Activated CD8-positive, alpha-beta T cell treated with anti-CD3 and anti-CD28 coated beads, Interleukin-2, amount 10 ng/mL, durations not matched to agents 7 days and 5 days (primary cell): Measurements from ENCODE around the gene KCNQ1OT1. TPM values are rescaled to one million over a fixed set of nuclear protein-coding genes. Genes with fewer than 3 reads are reported as not detected.

Experiments used
- ATAC-seq: fragments of 150-1000 bp; cut with Tn5 transposase; one replicate; pipeline ENCODE4 v1.10.0; 2021; ENCODE audit warnings: moderate library complexity
- CTCF ChIA-PET: fragments of 350-600 bp; sonication (Branson Sonifier 250); formaldehyde crosslinking; loops from one replicate; lab custom pipeline; 2021; ENCODE audit warnings: antibody characterized with exemption; lab: Charles Lee
- POLR2A ChIA-PET: fragments of 350-600 bp; sonication (Branson Sonifier 250); formaldehyde crosslinking; loops from one replicate; lab custom pipeline; 2021; ENCODE audit warnings: antibody characterized with exemption; lab: Charles Lee
- DNase-seq: peaks from one replicate; pipeline ENCODE4 v3.0.0-alpha.2; 2020
- H3K27ac Mint-ChIP-seq: one replicate; pipeline ENCODE4 v1.8.0; 2021; ENCODE audit warnings: mild to moderate bottlenecking, mixed read lengths
- H3K27me3 Mint-ChIP-seq: one replicate; pipeline ENCODE4 v1.8.0; 2021; ENCODE audit warnings: low read depth, mixed read lengths
- H3K36me3 Mint-ChIP-seq: one replicate; pipeline ENCODE4 v1.8.0; 2021; ENCODE audit warnings: low read depth, mixed read lengths
- H3K4me1 Mint-ChIP-seq: one replicate; pipeline ENCODE4 v1.8.0; 2021; ENCODE audit warnings: low read depth, mixed read lengths
- H3K4me3 Mint-ChIP-seq: one replicate; pipeline ENCODE4 v1.8.0; 2021; ENCODE audit warnings: mild to moderate bottlenecking, mixed read lengths
- H3K9me3 Mint-ChIP-seq: one replicate; pipeline ENCODE4 v1.8.0; 2022; ENCODE audit warnings: mixed read lengths; ENCODE audit not compliant: insufficient read depth
- total RNA-seq, 2 experiments: library from RNA; stranded (reverse); gene quantifications; one replicate each; pipeline ENCODE4 v1.2.3, GENCODE V29; 2021

Gene KCNQ1OT1
- total RNA-seq, 2 experiments from 2014 or later: 0.24 to 0.26 TPM

DNA sequence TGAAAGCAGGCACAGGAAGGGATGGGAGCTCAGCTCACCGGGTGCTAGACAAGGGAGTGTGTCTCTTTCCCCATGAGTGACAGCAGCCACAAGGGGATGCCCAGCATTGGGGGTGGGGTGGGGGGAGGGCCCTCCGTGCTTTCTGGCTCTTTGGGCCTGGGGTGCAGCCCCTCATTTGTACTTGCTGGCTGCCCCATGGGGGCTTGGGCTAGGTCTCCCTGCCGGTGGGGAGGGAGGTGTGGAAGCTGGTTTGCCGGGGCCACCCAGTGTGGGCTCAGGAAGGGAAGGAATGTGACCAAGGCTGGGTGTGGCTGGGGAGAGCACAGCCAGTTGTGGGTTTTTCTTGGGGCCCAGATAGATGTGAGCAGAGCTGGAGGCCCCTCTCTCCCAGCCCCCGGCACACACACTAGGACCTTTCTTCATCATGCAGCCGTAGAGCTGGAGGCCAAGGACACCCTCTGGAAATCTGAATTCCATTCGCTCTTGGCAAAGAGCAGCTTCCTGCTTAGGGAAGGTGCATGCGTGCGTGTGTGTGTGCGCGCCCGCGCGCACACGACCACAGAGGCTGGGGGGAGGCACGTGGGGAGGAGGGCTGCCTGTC, 25.8 kb downstream of the KCNQ1OT1 start:
- H3K27ac Mint-ChIP-seq: no peak overlapping the region

DNA sequence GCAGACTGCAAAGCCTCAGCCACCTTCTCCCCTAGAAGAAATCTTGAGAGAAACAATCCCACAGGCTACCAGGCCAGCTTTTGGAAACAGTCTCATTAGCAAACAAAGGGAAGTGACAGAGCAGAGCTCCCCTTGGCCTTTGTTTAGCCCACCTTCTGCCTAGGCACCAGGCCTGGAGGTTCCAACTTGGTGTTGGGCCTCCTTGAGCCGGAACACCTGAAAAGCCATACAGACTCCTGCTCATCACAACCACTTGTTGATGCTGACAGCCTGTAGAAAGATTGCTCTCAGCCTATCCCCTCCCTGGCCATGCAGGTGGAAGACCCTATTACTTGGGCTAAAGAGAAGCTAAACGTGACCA, 26.6 kb downstream of the KCNQ1OT1 start:
- no peak for DNase-seq
- ChIA-PET CTCF (no interaction called here), POLR2A (no interaction called here)
- Mint-ChIP-seq H3K4me1 (no peaks in the 10 kb centered on the region), H3K4me3 (no peak overlapping the region), H3K36me3 (no peaks in the 10 kb centered on the region), H3K27ac (no peak overlapping the region), H3K9me3 (no peaks in the 10 kb centered on the region), H3K27me3 (no peaks in the 10 kb centered on the region)
- ATAC-seq: no peak

More for the DNA sequence above, 25.8 kb downstream of the KCNQ1OT1 start:
- Mint-ChIP-seq H3K4me1 (no peaks in the 10 kb centered on the region), H3K27me3 (no peaks in the 10 kb centered on the region), H3K9me3 (no peaks in the 10 kb centered on the region), H3K4me3 (no peak overlapping the region), H3K36me3 (no peaks in the 10 kb centered on the region)
- no peak for ATAC-seq
- CTCF ChIA-PET: no interaction called here
- DNase-seq: no peak
- POLR2A ChIA-PET: no interaction called here

DNA sequence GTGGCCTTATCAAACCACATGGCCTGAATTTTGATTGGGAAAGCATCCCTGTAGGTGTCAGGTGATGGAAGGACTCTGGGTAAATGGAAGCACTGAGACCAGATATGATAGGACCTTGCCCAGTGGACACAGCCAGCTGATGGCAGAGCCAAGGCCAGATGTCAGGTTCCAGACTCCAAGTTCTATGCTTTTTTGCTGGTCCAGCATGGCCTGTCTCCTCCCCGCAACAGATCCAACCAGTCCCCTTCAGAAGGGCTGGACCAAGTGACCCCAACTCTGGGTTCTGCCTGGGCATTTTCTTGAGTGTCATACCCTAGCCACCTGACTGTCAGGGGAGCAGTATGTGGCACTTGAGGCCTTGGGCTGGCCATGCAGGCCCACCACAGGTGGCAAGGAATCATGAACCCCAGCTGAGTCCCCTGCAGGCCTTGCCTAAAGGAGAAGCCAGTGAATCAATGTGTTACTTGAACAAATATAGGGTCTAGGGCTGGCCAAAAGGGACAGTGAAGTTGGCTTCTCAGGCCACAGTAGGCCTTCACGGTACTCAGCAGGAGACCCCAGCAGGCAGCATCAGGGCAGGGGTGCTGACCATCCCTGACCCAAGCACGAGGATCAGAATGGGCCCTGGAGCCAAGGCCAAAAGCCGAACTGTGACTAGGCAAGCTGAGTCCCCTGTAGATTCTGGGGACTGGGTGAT, 27.1 kb downstream of the KCNQ1OT1 start:
- DNase-seq (no peak), ATAC-seq (no peak)
- H3K9me3 Mint-ChIP-seq: no peaks in the 10 kb centered on the region
- CTCF ChIA-PET: no interaction called here
- H3K4me3 Mint-ChIP-seq: no peak overlapping the region
- H3K4me1 Mint-ChIP-seq: peaks cover 4% of the 10 kb centered on the region
- no peaks in the 10 kb centered on the region for H3K27me3 Mint-ChIP-seq
- no peak overlapping the region for H3K27ac Mint-ChIP-seq
- POLR2A ChIA-PET: no interaction called here
- H3K36me3 Mint-ChIP-seq: no peaks in the 10 kb centered on the region

DNA sequence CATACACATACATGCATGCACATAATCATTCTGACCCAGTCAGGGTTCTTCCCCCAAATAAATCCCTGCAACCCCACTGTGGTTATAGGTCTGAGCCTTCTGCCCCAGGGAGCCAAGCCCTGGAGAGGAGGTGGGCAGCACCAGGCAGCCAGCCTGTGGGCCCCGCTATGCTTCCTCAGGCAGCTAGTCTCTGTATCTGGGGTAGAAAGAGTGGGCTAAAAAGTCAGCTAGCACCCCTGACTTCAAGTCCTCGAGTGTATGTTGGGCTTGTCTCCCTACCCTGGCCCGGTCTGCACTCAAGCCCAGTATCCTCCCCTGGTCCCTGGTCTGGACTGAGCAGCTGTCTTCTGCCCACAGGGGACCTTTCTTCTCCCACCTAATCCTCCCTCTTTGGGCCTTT, 28.0 kb downstream of the KCNQ1OT1 start:
- POLR2A ChIA-PET: interaction anchor here (0.8 kb wide), 1 partner anchor 103 kb away, joined by 3 read pairs; no protein-coding TSS in a partner anchor
- Mint-ChIP-seq H3K4me1 (peaks cover 6% of the 10 kb centered on the region), H3K4me3 (no peak overlapping the region), H3K27ac (no peak overlapping the region), H3K36me3 (no peaks in the 10 kb centered on the region), H3K9me3 (no peaks in the 10 kb centered on the region), H3K27me3 (no peaks in the 10 kb centered on the region)
- DNase-seq (no peak), ATAC-seq (no peak)
- CTCF ChIA-PET: no interaction called here

DNA sequence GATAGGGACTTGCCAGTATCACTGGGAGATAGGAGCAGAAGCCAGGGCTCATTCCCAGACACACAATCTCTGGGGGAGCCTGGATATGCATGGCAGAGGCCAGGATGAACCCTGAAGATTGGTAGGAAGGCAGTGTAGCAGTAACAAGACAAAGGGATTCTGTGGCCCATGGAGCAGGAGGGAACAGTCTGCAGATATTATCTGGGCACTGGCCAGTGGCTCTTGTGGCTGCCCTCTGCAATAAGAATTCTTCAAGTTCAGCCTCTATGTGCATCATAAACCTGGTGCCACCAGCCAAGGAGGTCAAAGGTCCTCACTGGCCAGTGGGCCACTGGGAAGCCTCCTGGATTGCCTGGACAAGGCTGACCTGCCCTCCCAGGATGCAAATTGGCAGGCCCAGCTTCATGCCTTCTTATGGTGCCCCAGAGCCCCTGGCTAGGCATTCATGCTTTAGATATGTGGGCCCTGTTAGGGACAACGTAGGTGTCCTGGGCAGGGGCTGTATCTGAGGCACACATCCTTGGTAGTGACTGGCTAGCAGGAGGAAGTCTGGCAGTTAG, 29.2 kb downstream of the KCNQ1OT1 start:
- ChIA-PET CTCF (no interaction called here), POLR2A (no interaction called here)
- H3K27me3 Mint-ChIP-seq: no peaks in the 10 kb centered on the region
- H3K27ac Mint-ChIP-seq: no peak overlapping the region
- H3K4me3 Mint-ChIP-seq: no peak overlapping the region
- DNase-seq (no peak), ATAC-seq (no peak)
- no peaks in the 10 kb centered on the region for H3K36me3 Mint-ChIP-seq
- no peaks in the 10 kb centered on the region for H3K9me3 Mint-ChIP-seq
- peaks cover 6% of the 10 kb centered on the region for H3K4me1 Mint-ChIP-seq

DNA sequence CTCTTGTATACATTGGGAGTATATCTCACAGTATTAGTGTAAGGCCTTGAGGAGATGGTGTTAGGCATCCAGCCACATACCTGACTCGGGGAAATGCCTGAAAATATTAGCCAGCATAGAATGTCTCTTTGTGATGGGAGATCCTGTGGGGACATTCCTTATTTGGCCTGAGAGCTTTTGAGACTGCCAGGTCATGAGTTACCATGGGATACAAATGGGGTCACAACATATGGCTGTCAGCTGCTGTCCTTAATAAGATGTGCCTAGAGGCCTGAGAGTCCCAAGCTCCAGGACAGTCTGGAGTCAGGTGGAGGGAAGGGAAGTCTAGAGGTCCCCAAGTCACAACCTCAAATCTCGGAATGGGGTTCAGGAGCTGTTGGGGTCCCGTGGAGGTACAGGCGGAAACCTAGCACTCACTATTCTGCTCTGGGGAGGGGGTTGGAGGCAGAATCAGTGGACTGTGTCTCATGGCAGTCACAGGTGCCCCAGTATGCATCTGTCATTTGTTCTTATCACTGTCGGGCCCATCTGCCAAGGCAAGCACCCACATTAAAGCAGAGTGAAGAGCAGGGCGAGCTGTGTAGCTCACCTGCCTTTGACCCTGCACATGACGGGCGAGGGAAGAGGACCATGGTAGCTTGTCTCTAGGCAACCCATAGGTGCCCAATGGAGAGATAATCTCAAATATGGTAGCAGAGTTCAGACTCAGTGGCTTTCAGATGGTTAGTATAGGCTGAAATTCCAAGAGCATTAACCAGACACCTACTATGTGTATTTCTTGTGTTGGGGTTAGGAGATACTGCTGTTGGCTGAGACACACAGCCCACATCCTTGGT, 29.9 kb downstream of the KCNQ1OT1 start:
- H3K27me3 Mint-ChIP-seq: no peaks in the 10 kb centered on the region
- H3K27ac Mint-ChIP-seq: no peak overlapping the region
- no peaks in the 10 kb centered on the region for H3K9me3 Mint-ChIP-seq
- ATAC-seq: no peak
- H3K4me1 Mint-ChIP-seq: peaks cover 6% of the 10 kb centered on the region
- ChIA-PET POLR2A (interaction anchor here (1.0 kb wide), 1 partner anchor 184 kb away, joined by 3 read pairs; no protein-coding TSS in a partner anchor), CTCF (no interaction called here)
- no peak for DNase-seq
- no peak overlapping the region for H3K4me3 Mint-ChIP-seq
- no peaks in the 10 kb centered on the region for H3K36me3 Mint-ChIP-seq

DNA sequence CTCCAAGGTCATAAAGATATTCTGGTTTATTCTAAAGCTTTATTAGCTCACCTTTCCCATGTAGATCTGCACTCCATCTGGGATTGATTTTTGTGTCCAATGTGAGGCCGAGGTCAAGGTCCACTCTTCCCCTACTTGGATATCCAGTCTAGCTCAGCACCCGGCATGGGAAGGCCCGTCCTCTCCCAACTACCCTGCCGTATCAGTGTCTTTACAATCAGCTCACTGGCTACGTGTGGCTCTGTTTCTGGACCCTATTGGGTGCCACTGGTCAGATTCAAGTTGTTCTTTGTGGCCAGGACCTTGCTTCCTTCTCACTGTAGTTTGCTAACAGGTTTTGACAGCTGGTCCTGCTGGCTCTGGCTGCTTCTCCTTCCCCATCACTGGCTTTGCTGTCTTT, 30.9 kb downstream of the KCNQ1OT1 start:
- ChIA-PET CTCF (no interaction called here), POLR2A (no interaction called here)
- no peaks in the 10 kb centered on the region for H3K36me3 Mint-ChIP-seq
- no peak for DNase-seq
- no peak overlapping the region for H3K4me3 Mint-ChIP-seq
- peaks cover 6% of the 10 kb centered on the region for H3K4me1 Mint-ChIP-seq
- ATAC-seq: no peak
- H3K27me3 Mint-ChIP-seq: no peaks in the 10 kb centered on the region
- H3K27ac Mint-ChIP-seq: no peak overlapping the region
- no peaks in the 10 kb centered on the region for H3K9me3 Mint-ChIP-seq

DNA sequence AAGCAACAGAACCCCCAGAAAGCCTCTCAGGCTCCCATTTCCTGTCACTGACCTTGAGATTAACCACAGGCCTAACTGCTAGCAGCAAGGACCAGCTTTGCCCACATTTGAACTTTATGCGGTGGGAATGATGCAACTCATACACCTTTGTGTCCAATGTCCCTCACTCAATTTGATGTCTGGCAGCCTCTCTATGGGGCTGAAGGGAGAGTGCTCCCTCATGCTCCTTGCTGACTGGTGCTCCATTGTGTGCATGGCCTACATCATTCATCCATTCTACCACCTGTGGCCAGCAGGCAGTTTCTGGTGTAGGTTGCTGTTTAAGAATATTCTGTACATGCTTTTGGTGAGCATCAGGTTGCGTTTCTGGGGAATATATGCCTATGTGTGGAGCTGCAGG, 31.9 kb downstream of the KCNQ1OT1 start:
- POLR2A ChIA-PET: no interaction called here
- H3K36me3 Mint-ChIP-seq: no peaks in the 10 kb centered on the region
- no peaks in the 10 kb centered on the region for H3K27me3 Mint-ChIP-seq
- H3K9me3 Mint-ChIP-seq: no peaks in the 10 kb centered on the region
- ATAC-seq (no peak), DNase-seq (no peak)
- H3K4me3 Mint-ChIP-seq: no peak overlapping the region
- peaks cover 6% of the 10 kb centered on the region for H3K4me1 Mint-ChIP-seq
- CTCF ChIA-PET: no interaction called here
- H3K27ac Mint-ChIP-seq: no peak overlapping the region

DNA sequence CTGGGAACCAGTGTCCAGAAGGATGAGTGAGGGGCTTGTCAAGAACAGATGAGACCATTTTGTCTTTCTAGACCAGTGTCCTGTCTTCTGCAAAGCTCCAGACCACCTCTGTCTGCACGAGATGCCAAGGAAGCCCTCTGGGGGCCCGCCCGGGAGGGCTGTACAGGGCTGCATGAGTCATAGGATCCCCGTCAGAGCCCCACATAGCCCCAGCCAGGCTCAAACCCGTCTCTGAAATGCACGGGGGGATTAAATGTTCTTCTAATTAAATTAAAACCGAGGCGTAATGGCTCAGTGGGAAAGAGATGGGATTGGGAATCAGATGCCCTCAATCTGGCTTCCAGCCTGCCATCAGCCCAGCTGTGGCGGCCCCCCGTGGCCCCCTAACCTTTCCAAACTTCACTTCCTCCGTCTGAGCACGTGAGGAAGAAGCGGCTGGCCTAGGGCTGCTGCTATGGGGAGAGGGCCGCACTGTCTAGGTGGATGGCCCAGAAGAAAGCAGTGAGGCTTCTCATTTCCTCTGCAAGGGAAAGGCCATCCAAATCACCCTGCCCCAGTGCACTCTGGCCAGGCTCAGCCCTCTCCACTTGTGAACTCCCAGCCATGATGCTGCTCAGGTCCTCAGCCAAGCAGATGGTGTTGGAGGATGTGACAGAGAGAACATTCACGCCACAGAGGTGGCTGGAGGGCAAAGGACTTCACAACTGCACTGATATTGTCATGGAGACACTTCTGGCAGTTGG, 32.8 kb downstream of the KCNQ1OT1 start:
- no peak overlapping the region for H3K27ac Mint-ChIP-seq
- H3K4me1 Mint-ChIP-seq: peaks cover 6% of the 10 kb centered on the region
- H3K4me3 Mint-ChIP-seq: no peak overlapping the region
- peak; percentile 18 for DNase-seq
- H3K36me3 Mint-ChIP-seq: no peaks in the 10 kb centered on the region
- ChIA-PET CTCF (no interaction called here), POLR2A (no interaction called here)
- ATAC-seq: no peak
- H3K27me3 Mint-ChIP-seq: no peaks in the 10 kb centered on the region
- no peaks in the 10 kb centered on the region for H3K9me3 Mint-ChIP-seq

DNA sequence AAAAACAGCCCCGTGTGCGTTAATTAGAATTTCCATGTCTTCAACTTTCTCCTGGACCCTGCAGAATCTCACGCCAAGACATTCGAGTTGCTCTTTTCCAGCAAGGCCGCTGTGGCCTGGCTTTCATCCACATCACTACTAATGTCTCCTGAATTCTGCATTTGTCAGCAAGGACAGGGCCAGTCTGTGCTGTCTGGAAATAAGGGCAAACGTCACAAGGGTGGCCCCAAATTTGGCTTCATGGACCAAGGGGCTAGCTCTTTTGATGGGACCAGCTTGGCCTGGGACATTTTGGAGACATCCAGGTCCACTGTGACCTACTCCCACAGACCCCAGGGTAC, 33.4 kb downstream of the KCNQ1OT1 start:
- H3K27me3 Mint-ChIP-seq: no peaks in the 10 kb centered on the region
- ChIA-PET CTCF (no interaction called here), POLR2A (no interaction called here)
- H3K36me3 Mint-ChIP-seq: no peaks in the 10 kb centered on the region
- H3K27ac Mint-ChIP-seq: no peak overlapping the region
- H3K9me3 Mint-ChIP-seq: no peaks in the 10 kb centered on the region
- H3K4me1 Mint-ChIP-seq: peaks cover 6% of the 10 kb centered on the region
- ATAC-seq (no peak), DNase-seq (peak; percentile 6)
- no peak overlapping the region for H3K4me3 Mint-ChIP-seq

DNA sequence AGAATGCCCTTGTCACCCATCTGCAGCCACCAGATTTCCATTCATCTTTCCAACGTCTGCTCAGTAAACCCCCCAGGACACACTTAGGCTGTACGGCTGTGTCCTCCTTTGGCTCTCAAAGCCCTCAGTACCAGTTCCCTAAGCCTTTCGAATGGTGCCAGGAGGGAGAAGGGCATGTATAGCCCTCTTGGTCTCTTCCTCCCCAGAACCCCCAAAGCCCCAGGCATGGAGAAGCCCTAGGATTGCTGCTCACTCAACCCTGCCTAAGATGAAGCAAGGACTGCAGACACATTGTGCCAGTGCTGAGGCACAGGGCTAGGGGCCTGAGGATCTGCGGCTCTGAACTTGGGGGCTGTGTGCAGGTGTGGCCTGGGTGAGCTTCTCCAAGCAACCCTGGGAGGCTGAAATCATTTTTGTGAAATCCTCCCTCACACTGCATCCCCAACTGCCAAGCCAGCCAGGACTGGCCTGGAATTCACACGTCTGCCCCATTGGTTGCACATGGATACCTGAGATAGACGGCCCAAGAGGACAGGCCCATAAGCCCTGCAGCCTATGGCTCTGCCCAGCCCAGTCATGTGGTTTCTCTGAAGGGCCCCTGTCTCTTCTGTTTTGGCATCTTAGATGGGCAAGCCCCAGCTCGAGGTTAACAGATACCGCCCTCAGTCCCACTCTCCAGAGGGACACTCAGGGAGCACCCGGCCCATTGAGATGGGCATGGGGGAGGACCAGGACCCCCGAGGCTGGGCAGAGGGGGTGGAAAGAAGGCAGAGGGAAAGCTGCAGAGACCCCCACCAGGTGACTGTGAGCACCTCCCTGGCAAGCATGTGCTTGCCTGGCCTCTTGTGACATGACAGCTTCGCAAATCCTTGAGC, 34.0 kb downstream of the KCNQ1OT1 start:
- POLR2A ChIA-PET: no interaction called here
- peaks cover 4% of the 10 kb centered on the region for H3K9me3 Mint-ChIP-seq
- peaks cover 5% of the 10 kb centered on the region for H3K36me3 Mint-ChIP-seq
- no peak overlapping the region for H3K27ac Mint-ChIP-seq
- H3K4me1 Mint-ChIP-seq: peaks cover 6% of the 10 kb centered on the region
- H3K4me3 Mint-ChIP-seq: no peak overlapping the region
- no peak for ATAC-seq
- H3K27me3 Mint-ChIP-seq: no peaks in the 10 kb centered on the region
- peak; percentile 11 for DNase-seq
- CTCF ChIA-PET: no interaction called here
